ENCODE measurements around the gene NECAB2.
A peak's percentile ranks its signal among the peaks of the same experiment; 100 is the strongest.
"Not testable (repeated sequence)": the region's sequence is repeated elsewhere in the genome, so short reads cannot be mapped to it uniquely, and the experiment has no call there.

NECAB2 gene

DNA sequence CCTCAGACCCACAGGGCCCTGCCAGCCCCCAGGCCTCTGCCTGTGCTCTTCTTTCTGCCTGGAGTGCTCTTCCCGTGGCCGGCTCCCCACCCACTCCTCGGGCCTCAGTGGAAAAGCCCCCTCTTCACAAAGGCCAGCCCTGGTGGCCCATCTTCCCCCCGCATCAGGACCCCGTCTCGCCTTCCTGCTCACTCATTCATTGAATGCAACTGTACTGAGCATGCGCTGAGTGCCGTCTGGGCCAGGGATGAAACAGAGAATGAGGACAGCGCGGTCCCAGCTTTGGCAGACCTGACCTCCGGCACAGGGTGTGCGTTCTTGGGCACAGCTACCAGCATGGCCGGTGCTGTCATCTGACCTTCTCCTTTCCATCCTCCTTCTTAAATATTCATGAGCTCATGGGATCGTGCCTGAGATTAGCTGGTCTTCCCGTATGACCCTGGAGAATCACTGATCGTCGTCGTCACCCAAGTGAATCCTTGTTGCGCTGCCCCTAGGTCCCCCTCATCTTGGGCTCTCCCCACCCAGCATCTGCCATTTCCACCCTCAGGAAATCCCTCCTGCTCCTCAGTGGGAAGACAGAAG lies 31.4 kb upstream of the NECAB2 start:
- no peak for DNase-seq

- no peak for DNase-seq
Measured at GRCh38 chr16:83937267-83937666, 30.8 kb upstream of the NECAB2 start.

GRCh38 chr16:83937922-83938885 lies 29.8 kb upstream of the NECAB2 start:
- DNase-seq = no peak

- no peak for DNase-seq
Measured at GRCh38 chr16:83939266-83939855, 28.7 kb upstream of the NECAB2 start.

GRCh38 chr16:83940119-83940518 lies 27.9 kb upstream of the NECAB2 start:
- no peak for DNase-seq

GRCh38 chr16:83940630-83941378 lies 27.2 kb upstream of the NECAB2 start:
- no peak for DNase-seq

- DNase-seq = not testable (repeated sequence)
Measured at GRCh38 chr16:83941546-83941945, 26.5 kb upstream of the NECAB2 start.

- DNase-seq = no peak
Measured at GRCh38 chr16:83942074-83942473, 26.0 kb upstream of the NECAB2 start.

DNA sequence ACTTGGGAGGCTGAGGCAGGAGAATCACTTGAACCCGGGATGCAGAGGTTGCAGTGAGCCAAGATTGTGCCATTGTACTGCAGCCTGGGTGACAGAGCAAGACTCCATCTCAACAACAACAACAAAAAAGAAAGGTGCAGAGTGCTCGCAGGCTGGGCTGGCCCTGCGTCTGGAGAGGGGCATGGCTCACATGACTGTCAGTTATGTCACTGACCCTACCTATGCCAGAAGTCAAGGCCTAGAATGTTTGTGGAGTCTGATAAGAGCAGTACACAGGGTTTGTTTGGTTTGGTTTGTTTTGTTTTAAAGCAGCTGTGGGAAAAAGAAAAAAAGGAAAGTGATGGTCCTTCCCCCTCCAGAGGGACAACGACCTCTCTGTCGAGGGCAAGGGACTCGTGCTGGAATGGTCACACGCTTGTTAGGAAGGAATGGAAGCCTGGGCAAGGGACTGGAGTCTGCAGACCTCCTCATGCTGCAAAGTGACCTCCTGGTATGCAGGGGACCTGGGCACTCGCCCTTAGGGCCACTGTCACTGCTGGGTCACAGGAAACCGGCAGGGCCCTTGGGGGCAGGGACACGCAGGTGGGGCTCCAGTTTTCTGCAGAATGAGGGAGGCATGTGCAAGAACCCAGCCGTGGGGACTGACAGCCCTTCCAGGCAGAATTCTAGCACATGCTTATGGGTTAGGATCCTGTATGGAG lies 25.1 kb upstream of the NECAB2 start:
- DNase-seq = no peak

DNA sequence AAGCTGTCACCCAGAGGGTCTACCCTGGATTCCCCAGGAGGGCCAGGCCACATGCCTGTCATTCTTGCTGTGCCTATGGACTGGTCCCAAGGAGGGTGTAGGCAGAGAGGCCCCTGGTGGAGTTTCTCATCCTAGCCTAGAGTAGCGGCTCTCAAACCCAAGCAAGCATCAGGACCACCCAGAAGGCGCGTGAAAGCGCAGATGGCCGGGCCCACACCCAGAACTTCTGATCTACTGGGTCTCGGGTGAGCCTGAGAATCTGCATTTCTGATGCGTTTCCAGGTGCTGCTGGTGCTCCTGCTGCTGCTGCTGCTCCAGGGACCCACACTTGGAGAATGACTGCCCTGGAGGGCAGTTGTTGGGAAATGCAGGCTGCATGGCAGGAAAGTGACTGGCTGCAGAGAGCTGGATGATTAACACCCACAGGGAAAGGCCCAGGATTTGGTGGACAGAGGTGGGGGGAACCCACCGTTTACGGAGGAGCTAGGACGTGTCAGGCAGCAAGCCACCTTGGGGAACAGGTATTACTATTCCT lies 24.5 kb upstream of the NECAB2 start:
- DNase-seq = no peak

DNA sequence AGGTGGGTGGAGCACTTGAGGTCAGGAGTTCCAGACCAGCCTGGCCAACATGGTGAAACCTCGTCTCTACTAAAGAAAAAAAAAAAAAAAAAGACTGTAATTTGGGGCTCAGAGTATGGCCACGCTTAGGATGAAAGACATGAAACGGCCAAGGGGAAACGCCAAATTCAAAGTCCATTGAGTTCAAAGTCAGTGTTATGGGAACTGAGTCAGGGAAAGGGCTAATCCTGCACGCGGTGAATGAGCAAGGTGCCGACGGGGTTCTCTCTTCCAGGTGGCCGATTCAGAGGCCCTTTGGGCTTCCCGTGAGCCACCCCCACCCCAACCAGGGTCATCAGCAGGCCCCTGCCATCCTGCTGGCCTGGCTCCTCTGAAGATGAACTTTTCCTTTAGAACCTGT lies 22.5 kb upstream of the NECAB2 start:
- DNase-seq = no peak

DNA sequence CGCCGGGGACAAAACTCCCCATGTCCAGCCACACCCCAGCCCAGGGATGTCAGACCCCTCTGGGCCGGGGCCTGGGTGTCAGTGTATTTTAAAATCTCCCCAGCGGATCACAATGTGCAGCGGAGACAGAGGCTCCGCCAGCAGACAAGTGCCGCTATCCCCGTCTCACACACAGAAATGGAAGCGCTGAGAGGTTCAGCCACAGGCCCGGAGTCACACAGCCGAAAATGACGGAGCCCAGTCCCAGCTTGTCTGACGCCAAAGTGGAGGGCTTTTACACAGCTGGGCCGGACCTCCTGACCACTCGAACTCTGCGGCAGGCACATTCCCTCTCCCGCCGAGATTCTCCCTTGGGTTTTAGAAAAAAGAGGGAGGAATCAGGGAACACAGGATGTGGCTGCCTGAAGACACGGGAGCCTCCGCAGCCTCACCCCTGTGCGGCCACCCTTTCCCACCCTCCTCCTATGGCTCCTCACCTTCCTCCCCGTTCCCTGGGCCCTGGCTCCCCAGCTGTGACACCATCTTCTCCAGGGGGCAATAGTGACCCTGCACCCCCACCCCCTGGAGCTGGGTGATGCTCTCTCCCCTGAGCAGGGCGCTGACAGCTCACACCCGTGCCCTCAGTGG lies 21.8 kb upstream of the NECAB2 start:
- DNase-seq = no peak

DNA sequence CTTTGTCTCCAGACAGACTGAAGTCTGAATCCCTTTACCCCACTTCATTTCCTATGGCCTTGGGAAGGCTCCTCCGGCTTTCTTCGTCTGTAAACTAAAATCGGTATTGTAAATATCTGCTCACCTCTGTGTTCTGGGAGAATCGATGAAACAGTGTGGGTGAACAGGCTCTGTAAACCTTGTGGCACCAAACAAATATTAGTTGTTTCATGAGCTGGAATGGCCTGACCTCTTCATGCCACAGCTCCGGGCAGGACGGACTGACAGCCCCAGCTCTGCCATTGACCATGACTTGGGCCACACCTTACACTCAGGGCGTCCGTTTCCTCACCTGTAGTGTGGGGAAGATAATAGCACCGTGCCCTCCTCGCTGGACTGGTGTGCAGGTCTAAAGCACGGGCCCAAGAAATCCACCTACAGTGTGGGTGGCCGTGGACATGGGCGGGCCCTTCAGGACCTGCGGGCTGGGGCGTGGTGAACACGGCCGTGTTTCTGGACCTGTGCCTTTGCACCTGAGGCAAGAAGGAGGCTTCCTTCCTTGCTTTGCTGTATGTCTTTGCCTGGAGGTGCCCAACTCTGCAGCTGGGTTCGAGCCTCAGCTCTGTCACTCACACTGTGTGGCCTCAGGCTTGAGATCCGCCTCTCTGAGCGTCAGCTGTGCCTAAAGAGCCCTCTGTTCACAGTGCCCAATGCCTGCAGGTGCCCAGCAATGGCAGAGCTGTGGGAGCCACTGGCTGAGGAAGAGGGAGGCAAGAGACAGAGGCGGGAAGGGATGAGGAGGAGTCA lies 21.1 kb upstream of the NECAB2 start:
- DNase-seq = no peak

- DNase-seq = no peak
Measured at GRCh38 chr16:83947642-83948234, 20.3 kb upstream of the NECAB2 start.

GRCh38 chr16:83948914-83949723 lies 18.9 kb upstream of the NECAB2 start:
- no peak for DNase-seq

GRCh38 chr16:83949724-83950001 lies 18.4 kb upstream of the NECAB2 start:
- DNase-seq = no peak

- DNase-seq = not testable (repeated sequence)
Measured at GRCh38 chr16:83950862-83951399, 17.1 kb upstream of the NECAB2 start.

GRCh38 chr16:83951544-83951943 lies 16.5 kb upstream of the NECAB2 start:
- no peak for DNase-seq

GRCh38 chr16:83952587-83952939 lies 15.5 kb upstream of the NECAB2 start:
- peak; percentile 39 to 61 for DNase-seq

Data from SHP77 (cell line).